Mucosa of stomach (tissue), 1 donor: ENCODE measurements around the gene DEGS1.
A peak's percentile ranks its signal among the peaks of the same experiment; 100 is the strongest.
"Not testable (repeated sequence)": the region's sequence is repeated elsewhere in the genome, so short reads cannot be mapped to it uniquely, and the experiment has no call there.

Source experiments
- H3K27me3 ChIP-seq: one replicate; pipeline ENCODE4 v1.7.0; 2013; ENCODE audit warnings: mild to moderate bottlenecking, low read length; ENCODE audit not compliant: control insufficient read depth, insufficient read depth
- H3K36me3 ChIP-seq: one replicate; pipeline ENCODE4 v1.7.0; 2013; ENCODE audit warnings: low read length; ENCODE audit not compliant: control insufficient read depth, insufficient read depth
- H3K4me1 ChIP-seq: one replicate; pipeline ENCODE4 v1.7.0; 2013; ENCODE audit warnings: mild to moderate bottlenecking, low read length; ENCODE audit not compliant: control insufficient read depth, insufficient read depth
- H3K4me3 ChIP-seq: one replicate; pipeline ENCODE4 v1.7.0; 2013; ENCODE audit warnings: low read length
- H3K9ac ChIP-seq: one replicate; pipeline ENCODE4 v1.7.0; 2013; ENCODE audit warnings: mild to moderate bottlenecking, low read length, moderate library complexity
- H3K9me3 ChIP-seq: one replicate; pipeline ENCODE4 v1.7.0; 2013; ENCODE audit warnings: mild to moderate bottlenecking, low read length, moderate library complexity; ENCODE audit not compliant: control insufficient read depth
- donor health status: Pancreatic carcinoma.

Gene DEGS1

DNA sequence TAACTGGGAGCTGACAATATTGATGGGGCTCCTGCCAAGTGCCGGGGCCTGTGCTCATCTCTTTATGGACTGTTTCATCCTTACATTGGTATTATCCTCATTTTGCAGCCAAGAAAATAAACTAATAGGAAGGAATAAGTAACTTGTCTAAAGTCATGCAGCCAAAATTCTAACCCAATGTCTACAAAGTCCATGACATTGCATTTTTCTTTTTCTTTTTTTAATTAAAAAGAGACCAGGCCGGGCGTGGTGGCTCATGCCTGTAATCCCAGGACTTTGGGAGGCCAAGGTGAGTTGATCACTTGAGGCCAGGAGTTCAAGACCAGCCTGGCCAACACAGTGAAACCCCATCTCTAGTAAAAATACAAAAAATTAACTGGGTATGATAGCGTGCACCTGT, 18.8 kb downstream of the DEGS1 start:
- Histone ChIP-seq H3K9me3 (no peaks in the 10 kb centered on the region), H3K4me3 (no peak overlapping the region), H3K4me1 (peaks cover 38% of the 10 kb centered on the region), H3K36me3 (no peaks in the 10 kb centered on the region), H3K27me3 (no peaks in the 10 kb centered on the region), H3K9ac (no peak overlapping the region)

DNA sequence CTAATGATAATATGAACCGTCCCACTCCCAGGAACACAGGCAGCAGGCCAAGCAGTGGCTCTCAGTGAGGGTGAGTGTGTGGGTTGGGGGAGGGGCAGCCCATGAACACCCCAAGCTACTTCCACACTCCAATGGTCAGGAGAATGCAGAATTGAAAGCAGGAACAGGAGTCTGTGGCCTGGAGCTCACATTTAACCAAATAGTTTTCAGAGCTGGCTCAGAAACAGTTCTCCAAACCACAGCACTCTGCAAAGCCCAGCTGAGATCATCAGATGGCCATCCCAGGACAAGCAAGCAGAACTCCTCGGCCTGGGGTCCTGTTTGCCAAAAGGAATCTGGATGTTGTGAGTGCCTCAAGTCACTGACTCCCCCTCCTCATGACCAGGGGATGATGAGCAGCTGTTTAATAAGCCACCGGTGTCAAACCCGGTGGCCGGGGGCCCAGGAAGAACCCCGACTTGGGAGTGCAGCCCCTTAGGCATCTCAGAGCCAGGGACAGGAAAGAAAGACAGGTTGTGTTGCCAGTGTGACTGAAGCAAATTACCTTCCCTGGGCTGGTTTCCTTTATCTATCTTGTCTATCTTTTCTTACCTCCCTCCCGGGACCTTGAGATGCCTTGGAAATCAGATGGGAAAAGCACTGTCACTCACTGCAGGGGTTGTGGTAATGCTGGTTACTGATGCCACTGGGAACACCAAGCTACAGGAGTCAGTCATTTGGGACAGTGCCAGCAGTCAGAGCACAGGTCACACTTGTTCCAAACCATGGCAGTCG, 20.4 kb downstream of the DEGS1 start:
- Histone ChIP-seq H3K4me1 (peaks cover 32% of the 10 kb centered on the region), H3K36me3 (no peaks in the 10 kb centered on the region), H3K4me3 (no peak overlapping the region), H3K9me3 (no peaks in the 10 kb centered on the region), H3K9ac (no peak overlapping the region), H3K27me3 (no peaks in the 10 kb centered on the region)

DNA sequence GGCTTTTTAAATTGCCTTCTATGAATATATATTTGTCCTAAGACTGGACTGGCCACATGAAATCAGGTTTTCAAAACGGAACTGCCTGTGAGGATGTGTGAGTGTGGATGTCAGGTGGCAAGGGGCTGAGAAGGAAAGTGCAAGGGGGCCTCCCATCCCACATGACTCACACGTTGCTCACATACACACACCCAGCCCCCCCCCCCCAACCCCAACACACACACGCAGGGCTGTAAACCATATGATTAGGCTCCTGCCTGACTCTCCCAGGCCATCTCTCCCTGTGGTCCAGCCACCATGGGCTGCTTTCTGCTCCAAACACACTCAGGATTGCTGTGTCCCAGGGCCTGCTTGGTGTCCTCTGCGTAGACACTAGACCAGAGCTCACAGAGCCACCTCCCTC, 22.4 kb downstream of the DEGS1 start:
- H3K4me3 ChIP-seq = no peak overlapping the region

DNA sequence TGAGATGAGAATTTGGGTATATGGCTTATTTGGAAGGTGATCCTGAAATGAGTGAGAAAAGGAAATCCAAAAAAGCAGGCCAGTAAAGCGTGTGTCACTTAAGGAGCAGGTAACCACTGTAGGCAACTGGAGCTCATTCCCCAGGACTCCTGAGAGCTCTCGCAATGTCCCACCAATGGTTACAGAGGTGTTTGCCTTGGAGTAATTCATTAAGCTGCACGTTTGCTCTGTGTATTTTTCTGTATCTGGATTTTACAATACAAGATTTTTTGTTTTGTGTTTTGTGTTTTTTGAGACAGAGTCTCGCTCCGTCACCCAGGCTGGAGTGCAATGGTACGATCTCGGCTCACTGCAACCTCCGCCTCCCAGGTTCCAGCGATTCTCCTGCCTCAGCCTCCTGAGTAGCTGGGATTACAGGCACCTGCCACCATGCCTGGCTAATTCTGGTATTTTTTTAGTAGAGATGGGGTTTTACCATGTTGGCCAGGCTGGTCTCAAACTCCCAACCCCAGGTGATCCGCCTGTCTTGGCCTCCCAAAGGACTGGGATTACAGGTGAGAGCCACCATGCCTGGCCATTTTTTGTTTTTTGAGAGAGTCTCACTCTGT, 23.0 kb downstream of the DEGS1 start:
- H3K4me1 ChIP-seq = peaks cover 41% of the 10 kb centered on the region
- H3K9ac ChIP-seq, H3K27me3 ChIP-seq, H3K36me3 ChIP-seq, H3K4me3 ChIP-seq, H3K9me3 ChIP-seq: not testable (repeated sequence)

More for the DNA sequence above, 22.4 kb downstream of the DEGS1 start:
- Histone ChIP-seq H3K4me1 (peaks cover 36% of the 10 kb centered on the region), H3K9ac (no peak overlapping the region), H3K27me3 (no peaks in the 10 kb centered on the region), H3K9me3 (no peaks in the 10 kb centered on the region), H3K36me3 (no peaks in the 10 kb centered on the region)

DNA sequence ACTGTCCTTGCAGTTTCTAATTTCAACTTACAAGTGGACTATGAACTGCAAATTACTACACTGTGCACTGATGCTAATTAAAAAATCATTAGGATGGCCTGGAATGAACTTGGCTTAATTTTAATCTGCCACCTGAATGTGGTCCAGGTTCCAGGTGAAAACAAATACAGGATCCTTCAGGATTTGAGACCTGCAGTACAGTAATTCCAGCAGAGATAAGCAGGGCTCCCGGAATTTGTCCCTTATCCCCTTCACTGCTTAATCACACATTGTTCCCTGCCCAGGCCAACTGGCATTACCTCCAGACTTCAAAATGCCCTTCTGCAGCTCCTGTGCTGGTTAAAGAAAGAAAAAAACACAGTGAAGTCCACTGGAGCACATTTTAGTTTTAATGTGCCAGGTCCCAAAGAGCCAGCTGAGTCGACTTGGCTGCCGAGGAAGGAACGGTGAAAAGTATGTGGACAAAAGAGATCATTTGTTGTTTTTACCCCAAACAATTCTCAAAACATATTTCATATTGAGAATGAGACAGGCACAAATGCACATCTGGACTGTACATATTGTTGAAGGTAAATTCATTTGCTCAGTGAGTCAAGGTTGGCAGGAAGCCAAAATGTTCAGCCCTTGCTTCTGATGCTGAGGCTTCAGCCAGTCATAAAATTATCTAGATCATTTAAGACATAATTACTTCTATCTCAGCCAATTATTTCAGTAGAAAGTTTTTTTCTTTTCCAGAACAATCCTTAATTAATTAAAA, 28.3 kb downstream of the DEGS1 start:
- Histone ChIP-seq H3K9ac (no peak overlapping the region), H3K4me1 (peaks cover 41% of the 10 kb centered on the region), H3K9me3 (no peaks in the 10 kb centered on the region), H3K4me3 (no peak overlapping the region), H3K36me3 (no peaks in the 10 kb centered on the region), H3K27me3 (no peaks in the 10 kb centered on the region)

DNA sequence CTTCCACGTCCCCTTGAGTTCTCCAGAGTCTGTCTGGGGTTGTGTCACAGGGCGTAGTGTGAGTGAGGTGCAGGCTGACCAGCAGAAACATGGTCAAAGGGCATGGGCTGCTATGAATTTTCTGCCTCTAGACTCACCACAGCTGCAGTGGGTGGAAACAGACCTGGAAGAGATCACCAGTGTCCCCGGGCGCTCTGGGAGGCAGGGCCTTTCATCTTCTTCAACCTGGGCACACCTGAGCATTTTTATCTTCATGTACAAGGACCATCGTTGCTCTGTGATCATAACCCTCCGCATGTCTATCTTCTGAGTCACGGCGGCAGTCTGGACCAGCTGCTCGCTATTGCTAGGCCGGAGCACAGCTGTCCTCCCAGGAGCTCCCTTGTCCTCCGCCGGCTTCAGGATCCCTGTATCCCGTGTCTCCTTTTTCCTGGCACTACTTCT, 29.6 kb downstream of the DEGS1 start:
- Histone ChIP-seq H3K36me3 (no peaks in the 10 kb centered on the region), H3K9ac (peak overlapping the region; percentile 19), H3K27me3 (no peaks in the 10 kb centered on the region), H3K9me3 (no peaks in the 10 kb centered on the region), H3K4me3 (no peak overlapping the region), H3K4me1 (peaks cover 39% of the 10 kb centered on the region)

DNA sequence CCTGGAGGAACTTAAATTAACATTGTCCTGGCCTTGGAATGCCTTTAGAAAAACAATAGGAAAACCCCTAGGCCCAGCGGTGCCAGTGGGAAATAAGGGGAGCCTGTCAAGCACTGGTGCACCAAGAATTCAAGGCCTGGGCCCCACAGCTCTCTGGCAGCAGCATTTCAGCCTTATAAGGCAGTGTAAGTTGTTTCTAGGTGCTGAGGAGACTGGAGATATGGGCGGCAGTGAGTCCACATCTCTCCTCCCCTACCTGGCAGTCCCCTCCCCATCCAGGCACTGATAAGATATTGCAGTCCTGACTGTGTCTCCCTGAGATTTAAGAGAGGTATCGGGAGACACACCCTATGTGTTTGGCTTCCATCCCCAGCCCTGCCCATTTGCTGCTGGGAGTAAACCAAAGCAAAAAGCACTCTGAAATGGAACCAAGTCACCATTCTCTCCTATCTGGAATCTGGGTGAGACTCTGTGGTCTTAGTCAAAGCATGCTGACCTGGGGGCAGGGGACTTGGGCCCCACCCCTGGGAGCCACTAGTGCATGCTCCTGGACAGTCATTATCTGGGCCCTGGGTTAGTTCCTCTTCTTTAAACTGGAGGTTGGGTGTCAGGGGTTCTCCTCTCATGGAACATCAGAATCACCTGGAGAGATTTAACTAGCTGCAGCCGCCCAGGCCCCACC, 30.5 kb downstream of the DEGS1 start:
- Histone ChIP-seq H3K36me3 (no peaks in the 10 kb centered on the region), H3K4me3 (no peak overlapping the region), H3K27me3 (no peaks in the 10 kb centered on the region), H3K4me1 (peaks cover 46% of the 10 kb centered on the region), H3K9ac (peak overlapping the region; percentile 19), H3K9me3 (no peaks in the 10 kb centered on the region)

DNA sequence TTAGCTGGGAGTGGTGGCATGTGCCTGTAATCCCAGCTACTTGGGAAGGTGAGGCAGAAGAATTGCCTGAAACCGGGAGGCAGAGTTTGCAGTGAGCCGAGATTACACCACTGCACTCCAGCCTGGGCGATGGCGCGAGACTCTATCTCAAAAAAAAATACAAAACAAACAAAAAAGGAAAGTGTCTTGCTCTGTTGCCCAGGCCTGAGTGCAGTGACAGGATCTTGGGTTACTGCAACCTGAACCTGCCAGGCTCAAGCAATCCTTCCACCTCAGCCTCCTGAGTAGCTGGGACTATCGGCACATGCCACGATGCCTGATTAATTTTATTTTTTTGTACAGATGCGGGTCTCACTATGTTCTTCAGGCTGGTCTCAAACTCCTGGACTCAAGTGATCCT, 33.3 kb downstream of the DEGS1 start:
- Histone ChIP-seq H3K9me3 (no peaks in the 10 kb centered on the region), H3K36me3 (no peaks in the 10 kb centered on the region), H3K4me3 (no peak overlapping the region), H3K27me3 (no peaks in the 10 kb centered on the region), H3K4me1 (peaks cover 43% of the 10 kb centered on the region), H3K9ac (no peak overlapping the region)

DNA sequence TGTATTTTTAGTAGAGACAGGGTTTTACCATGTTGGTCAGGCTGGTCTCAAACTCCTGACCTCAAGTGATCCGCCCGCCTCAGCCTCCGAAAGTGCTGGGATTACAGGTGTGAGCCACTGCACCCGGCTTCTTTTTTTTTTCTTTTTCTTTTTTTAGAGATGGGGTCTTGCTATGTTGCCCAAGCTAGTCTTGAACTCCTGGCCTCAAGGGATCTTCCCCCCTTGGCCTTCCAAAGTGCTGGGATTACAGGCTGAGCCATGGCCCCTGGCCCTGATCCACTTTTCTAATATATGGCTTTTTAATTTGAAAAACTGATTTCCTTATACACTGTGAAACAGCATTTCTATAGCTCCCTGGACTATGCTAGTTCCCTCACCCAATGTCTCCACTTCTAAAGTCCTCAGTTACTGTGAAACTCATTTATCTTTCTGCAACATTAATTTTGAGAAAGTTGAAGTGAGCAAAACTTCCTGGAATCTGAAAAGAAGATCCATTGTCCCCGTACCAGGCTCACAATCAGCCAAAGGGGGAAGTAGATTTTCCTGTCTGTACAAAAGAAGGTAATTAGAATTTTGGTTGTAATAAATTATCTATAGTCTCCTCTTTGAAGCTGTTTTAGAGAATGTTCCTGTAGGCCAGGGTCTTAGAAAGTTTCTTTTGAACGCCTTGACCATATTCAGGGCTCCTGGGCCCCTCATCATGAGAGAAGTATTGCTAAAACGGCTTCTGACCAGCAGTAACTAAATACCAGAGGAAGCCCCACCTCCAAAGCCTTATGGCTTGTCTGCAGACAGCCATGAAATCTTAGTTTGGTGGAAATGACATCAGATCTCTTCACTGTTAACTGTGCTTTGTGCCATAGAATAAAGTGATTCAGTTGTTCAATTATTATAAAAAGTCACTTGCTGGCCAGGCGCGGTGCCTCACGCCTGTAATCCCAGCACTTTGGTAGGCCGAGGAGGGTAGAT, 34.9 kb downstream of the DEGS1 start:
- no peaks in the 10 kb centered on the region for H3K9me3 ChIP-seq
- no peaks in the 10 kb centered on the region for H3K36me3 ChIP-seq
- no peak overlapping the region for H3K9ac ChIP-seq
- H3K4me1 ChIP-seq = peaks cover 32% of the 10 kb centered on the region
- no peak overlapping the region for H3K4me3 ChIP-seq
- H3K27me3 ChIP-seq = no peaks in the 10 kb centered on the region

DNA sequence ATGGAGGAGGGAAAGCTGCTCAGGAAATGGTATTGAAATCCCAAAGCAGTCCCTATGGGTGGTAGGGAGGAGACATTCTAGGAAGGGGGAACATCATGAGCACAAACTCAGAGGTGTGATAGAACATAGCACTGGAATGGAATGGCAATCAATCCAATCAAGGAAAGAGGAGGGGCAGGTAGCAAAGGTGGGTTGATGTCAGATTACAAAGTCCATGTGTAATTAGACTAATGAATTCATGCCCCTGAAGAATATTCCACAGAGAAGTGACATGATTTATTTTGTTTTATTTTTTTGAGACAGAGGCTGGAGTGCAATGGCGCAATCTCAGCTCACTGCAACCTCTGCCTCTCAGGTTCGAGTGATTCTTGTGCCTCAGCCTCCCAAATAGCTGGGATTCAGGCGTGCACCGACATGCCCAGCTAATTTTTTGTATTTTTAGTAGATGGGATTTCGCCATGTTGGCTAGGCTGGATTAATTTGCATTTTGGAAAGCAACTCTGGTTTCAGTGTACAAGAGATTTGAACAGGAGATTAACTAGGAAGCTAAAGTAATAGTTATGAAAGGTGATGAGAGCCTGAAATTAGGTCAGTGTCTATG, 36.1 kb downstream of the DEGS1 start:
- Histone ChIP-seq H3K36me3 (no peaks in the 10 kb centered on the region), H3K9ac (no peak overlapping the region), H3K4me1 (peaks cover 32% of the 10 kb centered on the region), H3K27me3 (no peaks in the 10 kb centered on the region), H3K9me3 (no peaks in the 10 kb centered on the region), H3K4me3 (no peak overlapping the region)

DNA sequence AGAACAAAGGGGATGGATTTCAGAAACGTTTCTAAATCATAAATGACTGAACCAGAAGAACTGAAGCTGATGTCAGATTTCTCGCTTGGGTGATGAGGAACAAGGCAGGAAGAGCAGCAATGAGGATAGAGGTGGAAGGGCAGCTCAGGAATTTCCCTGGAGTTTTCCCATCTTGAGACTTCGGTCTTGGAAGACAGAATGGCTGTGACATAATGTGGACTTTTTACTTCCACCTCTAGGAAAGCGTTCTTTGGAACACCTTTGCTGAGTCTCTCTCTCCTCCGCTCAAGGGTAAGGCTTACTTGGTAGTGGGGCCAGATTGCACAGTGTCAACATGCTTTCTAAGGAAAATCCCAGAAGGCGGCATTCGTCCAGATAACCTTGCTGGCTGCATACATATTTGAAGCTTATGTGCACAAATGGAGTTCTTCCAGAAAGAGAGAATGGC, 36.6 kb downstream of the DEGS1 start:
- no peak overlapping the region for H3K4me3 ChIP-seq
- H3K9me3 ChIP-seq = no peaks in the 10 kb centered on the region
- H3K27me3 ChIP-seq = no peaks in the 10 kb centered on the region
- H3K4me1 ChIP-seq = peaks cover 33% of the 10 kb centered on the region
- no peak overlapping the region for H3K9ac ChIP-seq
- no peaks in the 10 kb centered on the region for H3K36me3 ChIP-seq
